Right ventricle myocardium superior (tissue), 1 donor: ENCODE data around the gene GABRD. TPM values are rescaled to one million over a fixed set of nuclear protein-coding genes. Genes with fewer than 3 reads are reported as not detected.

Experiments used
- ATAC-seq: fragments of 200-7000 bp; cut with Tn5 transposase; one replicate; pipeline ENCODE4 v1.9.1; 2020; ENCODE audit warnings: mild to moderate bottlenecking; ENCODE audit not compliant: poor library complexity
- DNase-seq: peaks from one replicate; pipeline ENCODE4 v3.0.0-alpha.2; 2020
- intact Hi-C: fragments of 100-400 bp; cut with DNase I; formaldehyde crosslinking; loops from one replicate; pipeline ENCODE4 v1.11.2; 2022
- total RNA-seq: library from RNA; stranded (reverse); fragmentation: NEBNext Ultra II Directional; extraction: Animal tissue kit (Norgen Biotek cat#: 25700); gene quantifications from one replicate; pipeline ENCODE4 v1.2.1, GENCODE V29; 2021
- donor health status: DM: no; HTN: yes; CAD: no; lungs with severe emphysema.

The GABRD gene
- total RNA-seq, 1 donor from 2014 or later = 0.43 TPM

DNA sequence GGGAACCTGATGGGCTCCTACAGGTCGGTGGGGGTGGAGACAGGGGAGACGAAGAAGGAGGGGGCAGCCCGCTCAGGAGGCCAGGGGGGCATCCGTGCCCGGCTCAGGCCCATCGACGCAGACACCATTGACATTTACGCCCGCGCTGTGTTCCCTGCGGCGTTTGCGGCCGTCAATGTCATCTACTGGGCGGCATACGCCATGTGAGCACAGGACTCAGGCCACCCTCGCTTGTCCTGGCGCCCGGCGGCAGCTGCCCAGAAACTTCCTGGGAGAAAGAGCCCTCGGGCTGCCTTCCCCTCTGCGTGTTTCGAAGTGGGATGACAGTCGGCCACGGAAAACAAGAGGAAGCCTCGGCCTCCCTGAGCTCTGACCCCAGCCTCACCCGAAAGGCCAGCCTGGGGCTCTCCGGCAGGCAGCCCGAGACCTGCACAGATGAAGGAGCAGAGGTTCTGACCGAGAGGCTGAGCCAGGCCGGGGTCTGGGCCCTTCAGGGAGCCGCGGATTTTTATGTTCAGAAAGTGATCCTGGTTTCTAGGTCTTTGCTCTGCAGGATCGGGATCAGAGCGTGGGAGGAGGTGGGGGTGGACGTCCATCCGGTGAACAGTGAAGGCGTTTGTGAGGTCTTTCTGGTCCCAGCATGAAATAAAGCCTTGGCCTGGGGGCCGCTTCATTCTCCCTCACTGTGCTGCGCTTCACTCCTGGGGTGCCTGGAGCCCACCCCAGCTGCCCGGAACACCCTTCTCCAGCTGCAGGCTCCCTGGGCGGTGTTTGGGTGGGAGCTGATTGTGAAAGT, 11.1 kb downstream of the GABRD start:
- intact Hi-C loops = no loop called here
- DNase-seq = no peak
- no peak for ATAC-seq

DNA sequence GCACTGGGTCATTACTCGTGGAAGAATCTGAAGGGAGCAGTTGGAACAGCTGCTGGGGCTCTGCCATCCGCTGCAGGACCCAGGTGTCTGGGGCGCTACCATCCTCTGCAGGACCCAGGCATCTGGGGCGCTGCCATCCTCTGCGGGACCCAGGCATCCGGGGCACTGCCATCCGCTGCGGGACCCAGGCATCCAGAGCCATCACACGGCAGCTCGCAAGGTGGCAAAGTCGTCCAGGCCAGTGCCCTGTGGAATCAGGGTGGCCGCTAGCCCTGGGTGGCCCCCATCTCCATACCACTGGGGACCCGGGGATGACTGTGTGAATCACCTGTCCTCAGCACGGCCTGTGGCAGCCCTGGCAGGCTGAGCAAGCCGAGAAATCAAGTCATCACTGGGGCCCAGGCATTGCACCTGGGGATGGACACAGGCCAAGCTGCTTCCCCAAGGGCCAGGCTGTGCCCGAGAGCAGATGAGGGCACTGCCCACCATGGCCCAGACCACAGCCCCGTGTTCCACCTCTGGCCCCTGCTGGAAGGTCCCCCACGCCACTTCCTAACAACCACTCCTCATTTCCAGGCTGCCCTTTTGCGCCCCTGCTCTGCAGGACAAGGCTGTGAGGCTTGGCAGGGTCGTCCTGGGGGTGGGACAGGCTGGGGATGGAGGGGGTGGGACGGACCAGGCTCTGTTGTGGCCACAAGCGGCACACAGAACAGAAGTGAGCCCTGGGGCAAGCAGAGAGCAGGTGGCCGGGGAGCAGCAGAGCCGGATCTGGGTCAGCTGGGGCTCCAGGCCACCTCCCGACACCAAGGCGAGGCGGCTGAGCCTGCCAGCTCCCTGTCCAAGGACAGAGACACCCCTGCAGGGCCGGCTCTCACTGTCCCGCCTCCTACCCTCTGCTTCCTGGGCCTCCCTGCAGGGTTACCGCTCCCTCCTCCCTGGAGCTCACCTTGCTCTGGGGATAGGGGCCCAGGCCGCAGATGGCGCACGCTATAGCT, 12.7 kb downstream of the GABRD start:
- peak; percentile 61 for ATAC-seq
- intact Hi-C loops = no loop called here
- DNase-seq = no peak

DNA sequence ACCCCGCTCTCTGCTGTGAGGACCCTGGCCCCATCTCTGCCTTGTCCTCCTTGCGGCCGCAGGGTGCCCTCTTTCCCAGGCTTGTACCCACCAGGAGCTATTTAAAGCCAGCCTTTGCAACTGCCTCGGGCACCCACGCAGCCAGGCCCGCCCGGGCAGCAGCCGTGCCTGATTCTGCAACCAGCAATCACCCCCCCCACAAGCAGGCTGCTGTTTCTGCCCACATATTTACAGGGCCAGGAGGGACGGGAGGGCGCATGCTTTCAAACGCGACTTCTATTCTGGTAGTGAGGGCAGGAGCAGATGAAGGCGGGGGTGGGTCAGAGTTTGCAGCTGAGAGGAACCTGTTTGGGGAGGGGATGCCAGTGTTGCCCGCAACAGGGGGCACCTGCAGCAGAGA, 13.6 kb downstream of the GABRD start:
- intact Hi-C loops = no loop called here
- peak; percentile 38 for ATAC-seq
- DNase-seq = no peak

DNA sequence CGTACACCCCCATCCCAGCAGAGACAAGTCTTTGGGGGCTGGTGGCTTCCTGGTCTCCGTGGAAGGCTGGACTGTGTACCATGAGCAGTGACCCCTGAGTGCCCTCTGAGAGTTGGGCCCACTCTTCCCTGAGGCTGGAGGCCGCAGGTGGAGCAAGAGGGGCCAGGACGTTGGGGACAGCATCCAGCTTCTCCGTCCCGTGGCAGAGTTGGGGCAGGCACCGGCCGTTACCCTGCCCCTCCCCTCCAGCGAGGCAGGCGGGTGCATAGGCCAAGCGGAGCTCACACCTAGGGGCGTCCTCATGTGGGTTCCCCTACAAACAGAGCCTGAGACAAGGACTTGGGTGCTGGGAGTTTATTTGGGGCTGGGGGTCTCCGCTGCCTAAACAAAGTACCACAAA, 14.0 kb downstream of the GABRD start:
- intact Hi-C loops = no loop called here
- DNase-seq (no peak), ATAC-seq (no peak)

DNA sequence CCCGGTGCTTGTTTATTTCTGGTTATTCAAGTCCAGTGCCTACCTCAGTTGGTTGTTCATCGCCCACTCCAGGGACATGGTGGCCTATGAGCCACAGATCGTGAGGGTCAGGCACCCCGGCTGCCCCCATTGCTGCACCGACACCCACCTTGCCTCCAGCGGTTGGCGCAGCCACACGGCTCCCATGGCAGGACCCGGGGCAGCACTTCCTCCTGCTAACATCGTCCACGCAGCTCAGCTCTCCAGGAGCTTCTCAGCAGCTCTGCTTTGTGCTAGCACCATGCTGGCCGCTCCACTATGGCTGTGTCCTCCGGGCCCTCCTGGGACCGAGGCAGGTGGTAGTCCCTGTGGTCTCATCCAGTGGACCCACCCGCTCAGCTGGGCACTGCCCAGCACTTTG, 17.1 kb downstream of the GABRD start:
- ATAC-seq (no peak), DNase-seq (no peak)
- intact Hi-C loops = no loop called here

DNA sequence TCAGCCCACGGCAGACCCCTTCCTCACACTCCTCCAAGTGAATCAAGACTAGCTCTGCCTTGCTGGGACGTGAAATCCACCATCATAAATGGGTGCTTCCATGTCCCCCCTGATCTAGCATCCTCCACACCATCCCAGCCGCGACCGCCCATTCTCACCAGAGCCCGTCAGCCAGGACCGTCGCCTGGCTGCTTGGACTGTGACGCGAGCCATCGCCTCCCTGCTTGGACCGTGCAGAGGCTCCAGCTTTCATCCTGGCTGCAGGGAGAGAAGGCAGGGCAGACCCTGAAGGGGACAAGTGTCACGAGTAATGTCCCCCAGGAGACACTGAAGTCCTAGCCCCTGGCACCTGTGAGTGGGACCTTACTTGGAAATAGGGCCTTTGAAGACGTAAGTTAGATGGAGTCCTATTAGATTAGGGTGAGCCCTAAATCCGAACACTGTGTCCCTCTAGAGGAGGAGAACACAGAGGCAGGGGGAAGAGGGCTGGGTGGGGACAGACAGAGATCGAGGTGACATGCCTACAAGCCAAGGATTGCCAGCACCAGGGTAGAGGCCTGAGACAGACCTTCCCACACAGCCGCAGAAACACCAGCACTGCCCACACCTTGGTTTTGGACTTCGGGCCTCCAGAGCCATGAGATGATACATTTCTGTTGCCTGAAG, 18.3 kb downstream of the GABRD start:
- intact Hi-C loops = no loop called here
- DNase-seq (no peak), ATAC-seq (no peak)

DNA sequence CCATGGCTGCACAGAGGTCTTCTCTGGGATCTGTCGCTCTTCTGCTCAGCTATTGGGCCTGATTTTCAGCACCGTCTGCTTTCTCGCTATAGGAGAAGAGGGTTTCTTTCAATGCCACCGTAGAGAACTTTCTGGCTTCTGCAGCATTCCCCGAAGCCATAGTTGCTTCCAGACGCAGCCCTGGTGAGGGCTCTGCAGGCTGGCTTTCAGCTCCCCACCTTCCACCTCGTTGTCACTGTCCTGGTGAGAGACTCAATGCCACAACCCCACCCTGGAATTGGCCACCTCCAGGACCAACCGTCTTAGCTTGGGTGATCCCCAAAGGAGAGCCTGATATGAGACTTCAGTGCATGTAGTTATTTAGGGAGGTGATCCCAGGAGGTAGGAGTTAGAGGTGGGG, 19.1 kb downstream of the GABRD start:
- ATAC-seq = no peak
- intact Hi-C loops = no loop called here
- no peak for DNase-seq

DNA sequence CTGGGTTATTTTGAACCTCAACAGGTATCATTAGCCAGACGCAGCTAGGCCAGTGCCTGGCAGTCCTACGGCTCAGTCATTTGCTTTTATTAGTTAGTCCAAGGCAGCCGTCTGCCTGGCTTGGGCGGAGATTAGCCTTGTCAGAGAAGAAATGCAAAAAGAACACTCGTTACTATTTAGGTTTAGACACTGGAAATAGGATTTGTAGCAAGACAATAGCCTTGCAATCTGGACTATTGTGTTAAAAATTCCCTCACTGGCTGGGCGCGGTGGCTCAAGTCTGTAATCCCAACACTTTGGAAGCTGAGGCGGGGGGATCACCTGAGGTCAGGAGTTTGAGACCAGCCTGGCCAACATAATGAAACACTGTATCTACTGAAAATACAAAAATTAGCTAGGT, 20.1 kb downstream of the GABRD start:
- intact Hi-C loops = no loop called here
- ATAC-seq = no peak
- DNase-seq = no peak

DNA sequence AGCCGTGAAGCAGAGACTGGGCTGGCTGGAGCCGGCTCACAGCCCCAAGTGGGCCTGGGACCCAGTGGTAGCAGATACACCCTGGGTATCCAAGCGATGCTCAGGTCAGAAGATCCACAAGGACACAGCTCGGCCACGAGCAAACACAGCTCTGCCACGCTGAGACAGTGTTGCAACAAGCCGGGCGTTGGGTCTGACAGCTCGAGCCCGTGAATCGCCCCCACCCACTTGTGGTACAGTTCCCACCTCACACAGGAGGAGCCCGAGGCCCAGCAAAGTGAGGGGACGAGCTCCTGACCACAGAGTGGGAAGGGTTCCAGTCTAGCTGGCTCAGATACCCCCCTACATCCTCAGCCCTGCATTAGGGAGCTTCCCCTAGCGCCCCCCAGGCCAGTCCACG, 22.2 kb downstream of the GABRD start:
- intact Hi-C loops = loop anchor here (5.0 kb wide), 2 partner anchors 79 to 99 kb away; no protein-coding TSS in a partner anchor
- DNase-seq = no peak
- ATAC-seq = no peak

DNA sequence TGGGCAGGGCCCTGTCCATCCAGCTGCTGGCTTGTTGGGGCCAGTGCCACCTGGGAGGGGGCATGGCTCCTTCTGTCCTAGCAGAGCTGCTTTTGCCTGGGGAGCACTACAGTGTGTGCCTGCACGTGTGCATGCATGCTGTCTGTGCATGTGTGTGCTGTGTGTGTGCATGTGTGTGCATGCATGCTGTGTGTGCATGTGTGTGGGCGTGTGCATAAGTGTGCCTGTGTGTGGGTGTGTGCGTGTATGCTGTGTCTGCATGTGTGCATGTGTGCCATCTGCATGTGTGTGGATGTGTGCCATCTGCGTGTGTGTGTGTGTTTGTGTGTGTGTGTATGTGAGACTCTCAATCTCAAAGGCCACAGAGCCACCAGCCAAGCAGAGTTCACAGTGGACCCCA, 22.7 kb downstream of the GABRD start:
- no peak for DNase-seq

DNA sequence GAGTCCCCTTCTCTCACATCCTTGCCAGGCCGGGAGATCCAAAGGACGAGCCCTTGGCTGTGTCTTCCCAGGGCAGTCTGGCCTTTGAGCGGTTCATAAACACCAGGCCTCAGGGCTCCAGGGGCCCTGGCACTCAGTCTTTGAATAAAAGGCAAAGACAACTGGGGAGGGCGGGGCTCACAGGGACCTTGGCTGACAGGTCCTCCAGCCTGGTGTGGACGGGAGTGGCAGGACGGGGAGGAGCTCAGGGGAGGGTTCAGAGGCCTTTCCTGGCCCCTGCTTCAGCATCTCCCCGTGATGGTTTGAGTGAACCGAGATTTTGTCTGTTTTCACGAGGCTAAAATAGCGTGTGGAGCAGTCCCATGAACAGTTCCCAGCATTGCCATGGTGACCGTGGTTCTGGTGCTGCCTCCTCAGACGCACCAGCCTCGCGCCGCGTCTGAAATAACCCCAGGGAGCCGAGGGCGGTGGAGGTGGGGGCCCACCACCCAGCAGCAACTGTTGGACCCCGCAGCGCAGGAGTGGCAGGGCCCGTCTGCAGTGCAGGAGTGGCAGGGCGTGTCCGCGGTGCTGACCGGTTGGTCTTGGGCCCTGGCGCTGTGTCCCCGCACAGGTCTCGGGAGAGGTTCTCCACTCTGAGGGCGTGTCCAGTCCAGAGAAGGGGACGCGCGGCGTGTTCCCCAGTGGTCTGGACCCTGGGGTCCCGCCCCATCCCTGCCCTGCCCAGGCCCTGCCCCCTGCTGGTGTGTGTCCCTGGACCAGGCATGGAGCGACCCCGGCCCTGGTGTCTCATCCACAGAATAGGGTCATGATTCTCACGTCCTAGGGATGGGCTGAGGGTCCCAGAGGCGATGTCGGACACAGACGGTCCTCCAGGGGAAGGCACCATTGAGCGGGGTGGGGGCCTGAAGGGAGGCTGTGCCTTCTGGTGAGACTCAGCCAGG, 24.0 kb downstream of the GABRD start:
- ATAC-seq = no peak
- intact Hi-C loops = loop anchor here (5.0 kb wide), 2 partner anchors 81 to 101 kb away; no protein-coding TSS in a partner anchor
- no peak for DNase-seq

More for the DNA sequence above, 22.7 kb downstream of the GABRD start:
- no peak for ATAC-seq
- intact Hi-C loops = loop anchor here (5.0 kb wide), 2 partner anchors 80 to 100 kb away; no protein-coding TSS in a partner anchor

DNA sequence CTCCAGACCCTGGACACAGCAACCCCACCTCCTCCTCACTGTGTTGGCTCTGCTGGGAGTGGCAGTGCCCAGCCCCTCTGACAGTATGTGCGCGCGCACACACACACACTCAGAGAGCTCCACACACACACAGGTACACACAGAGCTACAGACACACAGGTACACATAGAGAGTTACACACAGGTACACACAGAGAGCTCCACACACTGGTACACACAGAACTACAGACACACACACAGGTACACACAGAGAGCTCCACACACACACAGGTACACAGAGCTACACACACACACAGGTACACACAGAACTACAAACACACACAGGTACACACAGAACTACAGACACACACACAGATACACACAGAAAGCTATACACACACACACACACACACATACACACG, 24.7 kb downstream of the GABRD start:
- ATAC-seq (no peak), DNase-seq (no peak)
- intact Hi-C loops = loop anchor here (5.0 kb wide), 2 partner anchors 82 to 102 kb away; no protein-coding TSS in a partner anchor

DNA sequence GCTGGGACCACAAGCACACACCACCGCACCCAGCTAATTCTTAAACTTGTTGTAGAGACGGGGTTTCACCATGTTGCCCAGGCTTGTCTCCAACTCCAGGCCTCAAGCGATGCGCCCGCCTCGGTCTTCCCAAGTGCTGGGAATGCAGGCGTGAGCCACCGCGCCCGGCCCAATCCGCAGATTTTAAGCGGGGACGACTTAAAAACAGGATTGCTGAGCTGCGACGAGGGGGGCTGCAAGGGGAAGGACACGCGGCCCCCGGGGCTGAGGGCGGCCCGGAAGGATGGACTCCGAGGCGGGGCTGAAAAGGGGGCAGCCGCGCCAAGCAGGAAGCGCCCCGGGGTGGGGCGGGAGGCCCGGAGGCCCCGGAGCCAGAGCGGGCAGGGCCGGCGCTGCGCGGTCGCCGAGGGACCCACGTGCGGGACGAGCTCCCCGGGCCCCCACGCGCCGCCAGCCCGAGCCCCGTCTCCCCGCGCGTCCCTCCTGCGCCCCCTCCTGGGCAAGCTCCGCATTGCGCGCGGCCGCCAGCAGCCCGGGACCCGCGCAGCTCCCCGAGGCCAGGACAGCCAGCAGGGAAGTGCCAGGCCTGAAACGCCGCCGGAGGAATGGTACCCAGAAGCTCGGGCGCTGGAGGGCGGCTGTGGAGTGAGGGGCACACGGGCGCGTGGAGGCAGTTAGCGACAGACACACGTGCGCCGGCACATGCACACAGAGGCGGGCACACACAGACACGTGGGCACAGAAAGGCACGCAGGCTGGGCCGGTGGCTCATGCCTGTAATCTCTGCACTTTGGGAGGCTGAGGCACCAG, 25.6 kb downstream of the GABRD start:
- ATAC-seq (peak; percentile 89), DNase-seq (peak; percentile 84)
- intact Hi-C loops = loop anchor here (5.0 kb wide), 2 partner anchors 82 to 102 kb away; no protein-coding TSS in a partner anchor

DNA sequence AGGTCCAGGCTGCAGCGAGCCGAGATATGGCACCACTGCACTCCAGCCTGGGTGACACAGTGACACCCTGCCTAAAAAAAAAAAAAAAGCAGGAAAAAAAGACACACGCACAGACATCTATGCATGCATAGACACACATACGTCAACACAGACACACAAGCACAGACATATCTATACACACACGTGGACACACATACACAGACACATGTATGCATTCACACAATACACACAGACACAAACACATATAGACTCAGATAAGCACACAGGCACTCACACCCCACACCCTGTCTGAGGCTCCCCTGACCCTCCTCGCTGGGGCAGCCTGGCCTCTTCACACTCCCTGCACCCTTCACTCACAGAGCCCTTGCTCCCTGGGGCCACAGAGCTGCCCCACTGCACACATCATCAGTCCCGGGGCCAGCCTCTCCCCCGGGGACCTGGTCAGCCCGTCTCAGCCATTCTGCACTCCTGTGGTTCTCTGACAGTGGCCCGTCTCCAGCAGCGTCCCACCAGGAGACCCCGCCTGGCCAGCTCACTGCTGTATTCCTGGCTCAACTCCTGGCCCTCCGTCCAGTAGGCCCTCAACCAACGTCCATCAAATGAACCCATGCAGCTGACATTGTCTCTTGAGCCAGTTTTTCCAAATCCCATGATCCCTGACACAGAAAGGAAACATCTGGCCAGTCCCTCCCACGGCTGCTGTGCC, 26.5 kb downstream of the GABRD start:
- intact Hi-C loops = no loop called here
- DNase-seq (no peak), ATAC-seq (no peak)

DNA sequence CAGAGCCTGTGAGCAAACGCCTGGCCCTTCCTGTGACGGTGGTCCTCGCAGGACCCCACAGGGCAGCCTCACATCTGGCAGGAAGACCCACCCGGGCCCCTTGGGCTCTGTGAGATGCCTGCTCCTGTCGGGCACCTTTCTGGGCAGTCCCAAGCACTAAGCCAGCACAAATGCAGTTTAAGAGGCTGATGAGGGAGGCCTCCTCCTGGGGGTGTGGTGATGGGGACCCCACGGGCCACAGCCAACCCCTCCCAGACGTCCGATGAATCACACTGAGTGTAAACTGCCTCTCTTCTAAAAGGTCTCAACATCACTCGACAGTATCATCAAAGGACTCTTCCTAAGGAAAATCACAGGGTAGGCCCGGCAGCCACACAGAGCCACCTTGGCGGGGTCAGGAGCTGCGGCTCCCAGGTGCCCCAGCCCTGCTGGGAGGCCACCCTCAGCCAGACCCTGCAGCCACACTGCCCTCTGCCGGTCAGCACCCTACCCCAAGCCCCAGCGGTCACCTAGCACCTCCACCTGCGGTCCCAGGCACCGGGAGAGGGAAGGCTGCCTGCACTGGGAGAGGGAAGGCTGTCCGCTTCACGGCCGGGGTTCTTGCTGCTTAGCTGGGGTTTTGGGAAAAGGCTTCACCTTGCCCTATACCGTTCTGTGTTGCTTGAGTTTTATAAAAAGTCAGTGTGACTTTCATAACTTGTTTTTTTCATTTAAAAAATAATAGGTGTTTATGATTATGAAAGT, 27.2 kb downstream of the GABRD start:
- DNase-seq (peak; percentile 74), ATAC-seq (peak; percentile 32)
- intact Hi-C loops = no loop called here
